GM19023 (cell line): ENCODE measurements around the gene MAPK8IP2.

Experiments
- ATAC-seq: cut with Tn5 transposase; IDR thresholded peaks from one replicate; pipeline ENCODE4 v1.9.1; 2021; ENCODE audit warnings: mild to moderate bottlenecking, moderate library complexity; ENCODE audit not compliant: unreplicated experiment

The MAPK8IP2 gene

DNA sequence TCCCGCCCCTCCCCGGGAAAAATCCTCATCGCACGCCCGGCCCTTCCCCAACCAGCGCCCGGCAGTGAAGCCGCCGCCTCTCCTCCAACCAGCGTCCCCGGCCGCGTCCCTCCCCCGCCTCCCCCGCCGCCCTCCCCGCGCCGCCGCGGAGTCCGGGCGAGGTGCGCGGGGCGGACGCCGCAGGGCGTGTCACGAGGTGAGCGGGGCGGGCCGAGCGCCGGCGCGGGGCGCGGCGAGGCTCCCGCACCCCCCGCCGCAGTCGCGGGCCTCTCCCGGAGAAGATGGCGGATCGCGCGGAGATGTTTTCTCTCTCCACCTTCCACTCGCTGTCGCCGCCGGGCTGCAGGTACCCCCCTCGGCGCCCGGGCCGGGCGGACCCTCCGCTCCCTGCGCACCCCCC lies at the start of gene MAPK8IP2:
TSS of gene MAPK8IP2 (plus strand) at position 256 of the 400 bp plus-strand sequence. CDS start at position 282, 26 bp downstream.
- no peak for ATAC-seq

GRCh38 chr22:50551160-50551752 lies 49.3 kb upstream of the MAPK8IP2 start:
- no peak for ATAC-seq

- no peak for ATAC-seq
These were observed 47.3 kb upstream of the MAPK8IP2 start for GRCh38 chr22:50553310-50553709.

GRCh38 chr22:50556703-50557102 lies 43.9 kb upstream of the MAPK8IP2 start:
- ATAC-seq = no peak

DNA sequence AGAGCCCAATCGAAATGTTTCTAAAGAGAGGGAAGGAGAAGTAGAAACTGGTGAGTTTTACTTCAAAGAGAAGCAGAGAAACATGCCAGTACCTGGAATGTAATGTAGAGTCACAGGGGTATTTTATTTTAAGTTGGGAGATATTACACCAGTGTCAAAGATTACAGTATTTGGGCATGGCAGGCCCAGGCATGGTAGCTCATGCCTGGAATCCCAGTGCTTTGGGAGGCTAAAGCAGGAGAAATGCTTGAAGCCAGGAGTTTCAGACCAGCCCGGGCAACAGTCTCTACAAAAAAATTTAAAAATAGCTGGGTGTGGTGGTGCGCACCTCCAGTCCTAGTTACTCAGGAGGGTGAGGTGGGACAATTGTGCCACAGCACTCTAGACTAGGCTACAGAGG lies 40.6 kb upstream of the MAPK8IP2 start:
- no peak for ATAC-seq

- ATAC-seq = no peak
These were observed 38.9 kb upstream of the MAPK8IP2 start for GRCh38 chr22:50561401-50562358.

DNA sequence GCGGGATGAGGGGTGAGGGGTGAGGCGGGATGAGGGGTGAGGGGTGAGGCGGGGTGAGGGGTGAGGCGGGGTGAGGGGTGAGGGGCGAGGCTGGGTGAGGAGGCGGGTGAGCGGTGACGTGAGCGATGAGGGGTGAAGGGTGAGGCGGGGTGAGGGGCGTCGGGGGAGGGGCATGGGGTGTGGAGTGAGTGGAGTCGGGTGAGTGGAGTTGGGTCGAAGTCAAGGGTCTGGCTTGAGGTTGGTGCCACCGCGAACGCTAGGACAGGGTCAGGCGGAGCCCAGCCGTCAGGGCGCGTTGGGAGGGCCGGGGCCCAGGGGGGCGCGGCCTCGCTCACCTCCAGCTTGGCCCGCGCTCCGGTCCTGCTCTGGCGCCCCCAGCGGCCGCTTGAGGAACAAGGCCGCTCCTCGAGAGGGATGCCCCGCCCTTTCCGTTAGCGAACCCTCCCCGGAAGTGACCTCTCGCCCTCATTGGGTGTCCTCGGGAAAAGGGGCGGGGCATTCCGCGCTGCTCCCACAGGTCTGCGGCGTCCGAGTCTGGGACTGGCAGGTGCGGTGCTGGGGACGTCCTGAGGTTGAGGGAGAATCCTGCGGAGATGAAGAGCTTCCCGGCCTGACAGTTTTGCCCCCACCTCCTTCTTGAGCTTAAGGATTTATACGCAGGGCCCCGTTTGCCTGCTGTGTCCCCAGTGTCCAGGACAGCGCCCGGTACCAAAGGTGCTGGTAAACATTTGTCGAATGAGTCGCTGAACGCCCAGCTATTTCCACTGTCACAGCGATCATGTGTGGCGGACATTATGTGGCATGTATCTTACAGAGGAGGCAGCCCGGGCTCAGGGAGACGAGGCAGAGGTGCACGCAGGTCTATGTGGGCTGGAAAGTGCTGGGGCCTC lies 37.8 kb upstream of the MAPK8IP2 start, which contains the start of gene SYCE3:
TSS of gene SYCE3 (minus strand) at position 397 of the 890 bp plus-strand sequence. CDS start 6,514 bp downstream, outside the sequence.
- peak; percentile 92 for ATAC-seq

DNA sequence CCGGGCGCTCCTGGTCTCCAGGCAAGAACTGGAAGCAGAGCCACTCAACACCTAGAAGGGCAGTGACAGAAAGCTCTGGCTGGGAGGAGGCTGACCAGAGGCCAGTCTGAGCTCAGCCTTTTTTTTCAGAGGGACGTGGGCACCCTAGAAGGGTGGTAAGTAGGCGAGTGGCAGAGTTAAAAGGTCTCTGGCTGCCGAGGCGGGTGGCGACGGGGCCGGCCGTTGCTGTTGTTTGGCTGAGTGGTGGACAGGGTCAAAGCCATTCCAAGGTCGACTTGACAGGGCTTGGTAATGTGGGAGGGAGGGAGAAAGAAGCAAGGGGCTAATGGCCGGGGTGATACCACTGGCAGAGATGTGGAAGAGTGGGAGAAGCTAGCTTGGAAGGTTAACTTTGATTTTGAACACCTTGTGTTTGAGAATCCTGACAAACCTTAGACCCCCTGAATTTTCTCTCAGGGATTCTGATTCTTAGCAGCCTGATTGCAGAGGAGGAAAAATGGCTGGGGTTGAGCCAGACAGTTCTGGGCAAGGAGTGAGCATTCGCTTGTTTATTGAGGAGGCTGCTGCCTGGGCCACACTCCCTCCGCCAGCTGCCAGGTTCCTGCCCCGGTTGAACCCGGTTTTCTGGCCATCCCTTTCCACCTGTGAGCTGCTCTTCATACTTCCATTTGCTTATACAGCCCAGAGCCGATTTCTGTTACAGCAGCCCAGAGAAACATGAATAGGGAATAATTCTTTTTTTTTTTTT lies 37.0 kb upstream of the MAPK8IP2 start:
- ATAC-seq = no peak

DNA sequence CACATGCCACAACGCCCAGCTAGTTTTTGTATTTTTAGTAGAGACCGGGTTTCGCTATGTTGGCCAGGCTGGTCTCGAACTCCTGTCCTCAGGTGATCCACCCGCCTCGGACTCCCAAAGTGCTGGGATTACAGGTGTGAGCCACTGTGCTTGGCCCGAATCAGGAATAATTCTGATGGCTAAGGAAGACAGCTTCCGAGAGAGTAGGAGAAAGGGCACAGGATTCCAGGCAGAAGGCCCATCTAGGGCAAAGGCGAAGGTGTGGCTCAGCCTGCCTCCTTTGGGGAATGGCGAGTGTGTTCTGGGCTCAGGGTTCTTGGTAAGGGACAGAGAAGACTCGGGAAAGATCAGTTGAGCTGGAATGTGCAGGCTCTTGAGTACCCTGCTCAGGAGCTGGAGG lies 36.3 kb upstream of the MAPK8IP2 start:
- no peak for ATAC-seq

- no peak for ATAC-seq
These were observed 32.8 kb upstream of the MAPK8IP2 start for GRCh38 chr22:50567721-50568252.

- no peak for ATAC-seq
These were observed 32.0 kb upstream of the MAPK8IP2 start for GRCh38 chr22:50568626-50569025.

DNA sequence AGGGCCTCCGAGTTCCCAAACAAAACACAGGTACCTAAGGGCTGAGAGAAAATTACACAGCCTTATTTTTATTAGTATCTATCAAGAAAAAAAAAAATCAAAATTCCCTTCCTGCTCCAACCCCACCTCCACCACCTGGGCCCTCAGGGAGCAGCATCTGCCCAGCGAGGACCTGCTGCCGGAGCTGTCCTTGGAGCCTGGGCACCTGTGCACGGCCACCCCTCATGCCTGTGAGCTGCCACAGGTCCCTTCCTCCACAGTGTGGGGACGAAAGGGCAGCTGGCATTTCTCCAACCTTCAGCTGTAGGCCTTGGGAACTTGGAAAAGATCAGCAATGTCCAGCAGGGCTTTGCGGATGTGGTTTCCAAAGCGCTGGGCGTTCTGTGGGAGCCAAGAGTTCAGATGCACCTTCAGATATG lies 31.5 kb upstream of the MAPK8IP2 start:
- no peak for ATAC-seq

GRCh38 chr22:50569896-50570535 lies 30.6 kb upstream of the MAPK8IP2 start:
- ATAC-seq = no peak

DNA sequence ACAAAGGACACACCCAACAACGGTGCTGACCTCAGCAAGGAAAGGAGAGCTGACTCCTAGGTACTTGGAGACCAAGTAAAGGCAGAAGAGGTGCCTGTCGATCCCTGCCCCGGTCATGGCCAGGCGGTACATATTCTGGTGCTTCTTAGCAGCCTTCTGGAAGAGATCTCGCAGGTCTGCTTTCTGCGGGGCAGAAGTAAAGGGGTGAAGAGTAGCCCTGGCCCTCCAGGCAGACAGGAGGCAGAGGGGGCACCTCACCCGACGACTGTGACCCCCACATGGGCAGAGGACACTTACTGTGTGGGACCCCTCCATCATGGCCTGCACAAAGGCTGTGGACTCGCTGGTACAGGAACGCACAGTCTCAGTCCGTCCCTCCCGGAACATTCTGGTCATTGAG lies 29.7 kb upstream of the MAPK8IP2 start:
- no peak for ATAC-seq

DNA sequence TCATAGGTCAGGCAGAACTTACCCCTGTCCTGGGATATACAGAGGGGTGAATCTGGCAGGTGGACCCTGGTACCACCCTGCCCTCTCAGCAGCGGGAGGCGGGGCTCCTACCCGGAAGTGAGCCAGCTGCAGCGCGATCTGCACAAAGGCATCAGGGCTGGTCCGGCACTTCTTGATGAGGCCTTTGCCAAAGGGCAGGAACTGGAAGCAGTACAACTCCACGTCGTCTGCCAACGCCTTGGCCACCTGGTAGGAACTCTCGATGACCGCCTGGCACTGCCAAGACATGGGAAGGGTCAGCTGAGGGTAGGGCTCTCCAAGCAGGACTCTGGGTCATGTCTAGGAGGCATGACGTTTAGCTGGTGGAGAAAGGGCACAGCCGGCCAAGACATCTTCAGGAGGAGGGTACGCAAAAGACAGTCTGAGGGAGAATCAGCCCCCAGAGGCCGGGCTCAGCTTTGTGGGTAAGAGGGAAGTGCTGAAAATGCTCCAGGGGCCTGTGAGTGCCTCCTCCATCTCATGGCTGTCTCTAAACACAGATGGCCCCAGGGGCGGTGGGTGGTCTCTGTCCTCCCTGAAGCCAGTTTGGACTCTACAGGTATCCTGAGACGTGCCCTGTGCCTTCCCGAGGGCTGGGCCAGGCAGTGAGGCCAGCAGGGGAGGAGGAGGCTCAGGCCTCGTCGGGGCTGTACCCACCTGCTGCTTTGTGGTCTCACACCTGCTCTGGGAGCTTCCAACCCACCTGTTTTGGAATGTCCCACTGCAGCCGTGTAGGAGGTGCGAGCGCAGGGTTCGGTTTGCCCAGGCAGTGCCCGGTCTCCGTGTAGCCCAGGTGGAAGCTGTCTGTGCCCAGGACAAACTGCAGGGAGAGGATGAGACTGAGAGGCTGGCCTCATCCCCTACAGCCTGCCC lies 29.1 kb upstream of the MAPK8IP2 start:
- ATAC-seq = no peak

GRCh38 chr22:50572965-50573364 lies 27.6 kb upstream of the MAPK8IP2 start:
- ATAC-seq = no peak

DNA sequence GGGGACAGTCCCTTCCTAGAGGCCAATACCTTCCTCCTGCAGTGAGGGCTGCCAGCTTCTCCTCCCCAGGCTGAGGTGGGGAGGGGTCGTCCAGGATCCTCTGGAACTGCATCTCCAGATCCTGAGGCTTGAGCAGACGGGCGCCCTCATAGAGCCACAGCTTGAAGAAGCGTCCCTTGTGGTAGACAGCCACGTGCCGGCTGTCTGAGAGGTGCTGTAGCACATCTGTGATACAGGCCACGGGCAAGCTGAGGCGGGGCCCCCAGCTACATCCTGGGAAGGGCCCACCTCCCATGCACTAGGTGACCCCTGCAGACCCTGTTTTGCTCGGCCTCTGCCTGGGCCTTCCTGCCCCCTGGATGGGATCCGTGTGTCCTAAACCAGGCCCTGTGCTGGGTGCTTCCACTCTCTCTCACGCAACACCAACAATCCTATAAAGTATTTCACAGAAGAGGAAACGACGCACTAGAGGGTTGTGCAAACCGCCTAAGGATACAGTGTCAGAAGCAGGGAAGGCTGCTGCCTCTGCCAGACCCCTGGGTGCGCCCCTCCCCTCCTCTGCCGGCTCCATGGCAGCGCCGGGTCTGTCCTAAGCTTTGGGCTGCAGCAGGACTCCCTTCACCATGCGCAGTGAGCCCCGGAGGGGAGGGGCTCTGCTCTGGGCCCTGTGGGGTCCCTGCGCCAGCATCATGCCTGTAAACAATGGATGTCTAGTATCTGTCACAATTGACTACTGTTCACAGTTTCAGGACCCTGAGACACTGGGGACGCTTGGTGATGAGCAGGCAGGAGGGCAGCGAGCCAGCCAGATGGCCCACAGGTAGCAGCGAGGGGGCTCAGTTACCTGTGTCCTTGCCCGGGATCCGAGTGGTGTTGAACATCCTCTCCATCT lies 26.9 kb upstream of the MAPK8IP2 start:
- no peak for ATAC-seq

GRCh38 chr22:50574383-50574755 lies 26.2 kb upstream of the MAPK8IP2 start:
- no peak for ATAC-seq
